Measurements from ENCODE around the gene ALK.

Gene ALK

GRCh38 chr2:29589440-29590103 lies 331.8 kb downstream of the ALK start:
- DNase-seq (ENCODE audit: low read depth), result no peak
- in situ Hi-C loops (cut with HindIII; ENCODE audit: low sequenced_read_pairs), result no loop called here
- no peak overlapping the region for H3K4me3 ChIP-seq (ENCODE audit: low read depth, low read length)
- TF ChIP-seq, protein P1, sequence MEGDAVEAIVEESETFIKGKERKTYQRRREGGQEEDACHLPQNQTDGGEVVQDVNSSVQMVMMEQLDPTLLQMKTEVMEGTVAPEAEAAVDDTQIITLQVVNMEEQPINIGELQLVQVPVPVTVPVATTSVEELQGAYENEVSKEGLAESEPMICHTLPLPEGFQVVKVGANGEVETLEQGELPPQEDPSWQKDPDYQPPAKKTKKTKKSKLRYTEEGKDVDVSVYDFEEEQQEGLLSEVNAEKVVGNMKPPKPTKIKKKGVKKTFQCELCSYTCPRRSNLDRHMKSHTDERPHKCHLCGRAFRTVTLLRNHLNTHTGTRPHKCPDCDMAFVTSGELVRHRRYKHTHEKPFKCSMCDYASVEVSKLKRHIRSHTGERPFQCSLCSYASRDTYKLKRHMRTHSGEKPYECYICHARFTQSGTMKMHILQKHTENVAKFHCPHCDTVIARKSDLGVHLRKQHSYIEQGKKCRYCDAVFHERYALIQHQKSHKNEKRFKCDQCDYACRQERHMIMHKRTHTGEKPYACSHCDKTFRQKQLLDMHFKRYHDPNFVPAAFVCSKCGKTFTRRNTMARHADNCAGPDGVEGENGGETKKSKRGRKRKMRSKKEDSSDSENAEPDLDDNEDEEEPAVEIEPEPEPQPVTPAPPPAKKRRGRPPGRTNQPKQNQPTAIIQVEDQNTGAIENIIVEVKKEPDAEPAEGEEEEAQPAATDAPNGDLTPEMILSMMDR (IDR thresholded peaks at IDR 0.05; ENCODE audit: low read depth, low read length, missing control alignments), result no peak

DNA sequence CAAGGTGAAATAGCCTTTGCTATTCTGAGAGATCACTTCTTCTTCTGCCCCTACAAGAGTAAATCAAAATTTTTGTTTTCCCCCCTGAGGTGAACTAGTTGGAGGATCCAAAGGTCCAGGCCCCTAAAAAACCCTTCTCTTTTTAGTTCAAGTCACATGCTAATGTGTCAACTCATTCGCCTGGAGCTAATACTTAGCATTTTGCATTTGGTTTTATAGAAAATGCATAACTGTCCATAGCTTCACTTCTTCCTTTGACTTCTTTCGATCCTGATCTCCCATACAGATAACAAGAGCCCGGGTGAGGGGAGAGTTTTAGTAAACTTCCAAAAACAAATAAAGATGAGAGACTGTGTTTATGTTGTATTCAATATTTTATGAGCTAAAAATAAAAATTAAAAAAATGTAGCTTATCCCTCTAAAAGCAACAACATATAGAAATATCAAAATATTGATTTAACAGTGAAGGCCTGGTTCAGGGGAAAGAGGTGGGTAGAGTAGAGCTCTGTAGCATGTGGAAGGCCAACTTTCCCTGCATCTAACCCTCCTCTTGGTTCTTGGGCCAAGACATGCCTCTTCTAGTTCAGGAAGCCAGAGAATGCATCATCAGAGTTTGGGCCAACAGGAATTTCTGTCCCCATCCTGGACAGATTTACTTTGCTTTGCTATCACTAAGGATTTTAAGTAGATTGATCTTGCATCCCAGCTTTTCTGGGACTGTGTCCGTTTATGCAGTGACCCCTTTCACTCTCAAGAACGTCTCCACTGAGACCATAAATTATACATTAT lies 333.8 kb downstream of the ALK start:
- DNase-seq (ENCODE audit: low read depth), result no peak
- H3K4me3 ChIP-seq (ENCODE audit: low read depth, low read length), result no peak overlapping the region
- TF ChIP-seq, protein P1 (IDR thresholded peaks at IDR 0.05; ENCODE audit: low read depth, low read length, missing control alignments), result no peak
- in situ Hi-C loops (cut with HindIII; ENCODE audit: low sequenced_read_pairs), result no loop called here

GRCh38 chr2:29586919-29587318 lies 334.5 kb downstream of the ALK start:
- no peak overlapping the region for H3K4me3 ChIP-seq (ENCODE audit: low read depth, low read length)
- DNase-seq (ENCODE audit: low read depth), result no peak
- in situ Hi-C loops (cut with HindIII; ENCODE audit: low sequenced_read_pairs), result no loop called here
- TF ChIP-seq, protein P1 (IDR thresholded peaks at IDR 0.05; ENCODE audit: low read depth, low read length, missing control alignments), result no peak

GRCh38 chr2:29583548-29584156 lies 337.7 kb downstream of the ALK start:
- in situ Hi-C loops (cut with HindIII; ENCODE audit: low sequenced_read_pairs), result no loop called here
- DNase-seq (ENCODE audit: low read depth), result no peak
- TF ChIP-seq, protein P1 (IDR thresholded peaks at IDR 0.05; ENCODE audit: low read depth, low read length, missing control alignments), result no peak
- no peak overlapping the region for H3K4me3 ChIP-seq (ENCODE audit: low read depth, low read length)

- in situ Hi-C loops (cut with HindIII; ENCODE audit: low sequenced_read_pairs), result no loop called here
- TF ChIP-seq, protein P1 (IDR thresholded peaks at IDR 0.05; ENCODE audit: low read depth, low read length, missing control alignments), result no peak
- DNase-seq (ENCODE audit: low read depth), result no peak
- no peak overlapping the region for H3K4me3 ChIP-seq (ENCODE audit: low read depth, low read length)
These were observed 338.3 kb downstream of the ALK start for GRCh38 chr2:29583104-29583503.

GRCh38 chr2:29582062-29582461 lies 339.3 kb downstream of the ALK start:
- in situ Hi-C loops (cut with HindIII; ENCODE audit: low sequenced_read_pairs), result no loop called here

More at GRCh38 chr2:29582062-29582461, 339.3 kb downstream of the ALK start:
- TF ChIP-seq, protein P1 (IDR thresholded peaks at IDR 0.05; ENCODE audit: low read depth, low read length, missing control alignments), result no peak
- no peak overlapping the region for H3K4me3 ChIP-seq (ENCODE audit: low read depth, low read length)
- no peak for DNase-seq (ENCODE audit: low read depth)

All from astrocyte of the cerebellum (primary cell).